B cell (primary cell): ENCODE measurements around the gene C17orf67. TPM values are rescaled to one million over a fixed set of nuclear protein-coding genes. Genes with fewer than 3 reads are reported as not detected.

Experiments
- ATAC-seq: fragments of 200-7000 bp; cut with Tn5 transposase; one replicate; pipeline ENCODE4 v1.10.0; 2021; ENCODE audit warnings: low read depth, mild to moderate bottlenecking, moderate number of reproducible peaks, moderate library complexity
- CTCF ChIA-PET: fragments of 350-600 bp; sonication (Branson Sonifier 250); formaldehyde crosslinking; loops from one replicate; lab custom pipeline; 2021; ENCODE audit warnings: antibody characterized with exemption, inconsistent platforms; lab: Charles Lee
- POLR2A ChIA-PET: fragments of 350-600 bp; sonication (Branson Sonifier 250); formaldehyde crosslinking; loops from one replicate; lab custom pipeline; 2021; ENCODE audit warnings: antibody characterized with exemption; lab: Charles Lee
- DNase-seq: peaks from one replicate; pipeline ENCODE4 v3.0.0; 2013
- H2AFZ ChIP-seq: 2 replicates; pipeline ENCODE4 v1.6.1; 2012; ENCODE audit warnings: mild to moderate bottlenecking, low read depth, low read length; ENCODE audit not compliant: insufficient read depth, poor library complexity, severe bottlenecking
- H3K27ac ChIP-seq, 2 donors: 1 replicate in 1 of 2; 2 replicates in 1 of 2; pipeline ENCODE4 v1.5.1; 2012 to 2013; ENCODE audit warnings: low read length in 2 of 2, mild to moderate bottlenecking in 2 of 2, moderate library complexity in 1 of 2
- H3K27me3 ChIP-seq, 4 experiments: fragments of 200-600 bp in 1 of 4; sonication (generic) in 1 of 4; replicated peaks in 1 of 4; 1 replicate in 2 of 4; 2 replicates in 2 of 4; pipeline versions ENCODE4 v1.6.1 to v1.7.0; 2013 to 2016; ENCODE audit warnings: low read length in 3 of 4, mild to moderate bottlenecking in 2 of 4, mixed read lengths in 1 of 4, moderate library complexity in 1 of 4; ENCODE audit not compliant: insufficient read depth in 4 of 4, control insufficient read depth in 3 of 4; ENCODE audit errors: control extremely low read depth in 1 of 4
- H3K36me3 ChIP-seq, 2 experiments: replicated peaks in 1 of 2; 1 replicate in 1 of 2; 2 replicates in 1 of 2; pipeline versions ENCODE4 v1.6.1 to v1.7.1; 2013; ENCODE audit warnings: low read length in 1 of 2; ENCODE audit not compliant: insufficient read depth in 2 of 2, control insufficient read depth in 1 of 2; ENCODE audit errors: control extremely low read depth in 1 of 2, extremely low read depth in 1 of 2
- H3K4me1 ChIP-seq, 2 donors: fragments of 200-600 bp in 1 of 2; sonication (generic) in 1 of 2; 1 replicate in 1 of 2; 2 replicates in 1 of 2; pipeline versions ENCODE4 v1.5.1 to v1.6.1; 2013 to 2017; ENCODE audit warnings: low read length in 2 of 2; ENCODE audit not compliant: control insufficient read depth in 2 of 2, insufficient read depth in 2 of 2
- H3K4me2 ChIP-seq: replicated peaks from 2 replicates; pipeline ENCODE3; 2012; ENCODE audit warnings: mild to moderate bottlenecking, low read depth, low read length; ENCODE audit not compliant: poor library complexity, severe bottlenecking
- H3K4me3 ChIP-seq, 5 experiments: fragments of 200-600 bp in 1 of 5; sonication (generic) in 1 of 5; 1 replicate in 3 of 5; 2 replicates in 2 of 5; pipeline versions ENCODE4 v1.5.1 to v1.7.0; 2011 to 2016; ENCODE audit warnings: low read length in 4 of 5, mild to moderate bottlenecking in 4 of 5, low read depth in 2 of 5, control low read depth in 1 of 5, moderate library complexity in 1 of 5; ENCODE audit not compliant: insufficient read depth in 1 of 5; ENCODE audit errors: control extremely low read depth in 1 of 5, extremely low read depth in 1 of 5
- H3K79me2 ChIP-seq: fragments of 200-600 bp; sonication (generic); one replicate; pipeline ENCODE4 v1.6.0; 2016; ENCODE audit warnings: low read length; ENCODE audit not compliant: control insufficient read depth, insufficient read depth
- H3K9ac ChIP-seq: fragments of 200-600 bp; sonication (generic); 2 replicates; pipeline ENCODE4 v1.6.1; 2017; ENCODE audit warnings: mild to moderate bottlenecking, low read length, moderate library complexity
- H3K9me3 ChIP-seq, 3 donors: one replicate each; pipeline versions ENCODE4 v1.6.1 to v1.7.1; 2013; ENCODE audit warnings: low read length in 2 of 3; ENCODE audit not compliant: control insufficient read depth in 2 of 3, insufficient read depth in 1 of 3; ENCODE audit errors: control extremely low read depth in 1 of 3
- H4K20me1 ChIP-seq: 2 replicates; pipeline ENCODE4 v1.6.0; 2012; ENCODE audit warnings: mild to moderate bottlenecking, low read length; ENCODE audit not compliant: insufficient read depth, control insufficient read depth, poor library complexity, severe bottlenecking
- H3K27ac Mint-ChIP-seq: one replicate; pipeline ENCODE4 v1.8.0; 2021; ENCODE audit warnings: mixed read lengths
- H3K27me3 Mint-ChIP-seq: one replicate; pipeline ENCODE4 v1.8.0; 2021; ENCODE audit warnings: mixed read lengths
- H3K4me1 Mint-ChIP-seq: one replicate; pipeline ENCODE4 v1.8.0; 2021; ENCODE audit warnings: mixed read lengths
- H3K4me3 Mint-ChIP-seq: one replicate; pipeline ENCODE4 v1.8.0; 2021; ENCODE audit warnings: mixed read lengths
- H3K9me3 Mint-ChIP-seq: one replicate; pipeline ENCODE4 v1.8.0; 2022; ENCODE audit warnings: mixed read lengths; ENCODE audit not compliant: insufficient read depth
- EZH2 ChIP-seq: IDR thresholded peaks from 2 replicates; pipeline ENCODE4 v1.6.1; 2012; ENCODE audit warnings: borderline replicate concordance, low read depth, mild to moderate bottlenecking, moderate library complexity, low read length; ENCODE audit not compliant: insufficient read depth, poor library complexity, severe bottlenecking
- WGBS: methylation state at CpG from one replicate; pipeline ENCODE4 v1.1.5; 2013; ENCODE audit warnings: missing lambda C conversion rate; ENCODE audit not compliant: insufficient coverage; 5-methylcytosine and 5-hydroxymethylcytosine counted together
- intact Hi-C: fragments of 100-400 bp; cut with micrococcal nuclease; formaldehyde crosslinking; loops from one replicate; pipeline ENCODE4 v1.10.0; 2022
- polyA plus RNA-seq: library from polyadenylated mRNA; depleted of rRNA; stranded (reverse); fragments of >200 nt; gene quantifications from 2 replicates; pipeline ENCODE4 v1.2.3, GENCODE V29; 2012
- total RNA-seq, 2 donors: library from RNA; stranded (reverse); fragments of 120-200 nt in 1 of 2; gene quantifications; 1 replicate in 1 of 2; 2 replicates in 1 of 2; pipeline versions ENCODE4 v1.2.3 to v1.2.4, GENCODE V29; 2013 to 2022
- TF ChIP-seq, protein P1 (sequence below): fragments of 200-600 bp; IDR thresholded peaks from one replicate; pipeline ENCODE4 v1.8.0; 2022; ENCODE audit warnings: antibody characterized with exemption, mild to moderate bottlenecking

C17orf67 gene
- total and polyA plus RNA-seq, 2 donors (not counting 1 experiment from before 2014, with no cell fraction given): 5.0 to 10.0 TPM

DNA sequence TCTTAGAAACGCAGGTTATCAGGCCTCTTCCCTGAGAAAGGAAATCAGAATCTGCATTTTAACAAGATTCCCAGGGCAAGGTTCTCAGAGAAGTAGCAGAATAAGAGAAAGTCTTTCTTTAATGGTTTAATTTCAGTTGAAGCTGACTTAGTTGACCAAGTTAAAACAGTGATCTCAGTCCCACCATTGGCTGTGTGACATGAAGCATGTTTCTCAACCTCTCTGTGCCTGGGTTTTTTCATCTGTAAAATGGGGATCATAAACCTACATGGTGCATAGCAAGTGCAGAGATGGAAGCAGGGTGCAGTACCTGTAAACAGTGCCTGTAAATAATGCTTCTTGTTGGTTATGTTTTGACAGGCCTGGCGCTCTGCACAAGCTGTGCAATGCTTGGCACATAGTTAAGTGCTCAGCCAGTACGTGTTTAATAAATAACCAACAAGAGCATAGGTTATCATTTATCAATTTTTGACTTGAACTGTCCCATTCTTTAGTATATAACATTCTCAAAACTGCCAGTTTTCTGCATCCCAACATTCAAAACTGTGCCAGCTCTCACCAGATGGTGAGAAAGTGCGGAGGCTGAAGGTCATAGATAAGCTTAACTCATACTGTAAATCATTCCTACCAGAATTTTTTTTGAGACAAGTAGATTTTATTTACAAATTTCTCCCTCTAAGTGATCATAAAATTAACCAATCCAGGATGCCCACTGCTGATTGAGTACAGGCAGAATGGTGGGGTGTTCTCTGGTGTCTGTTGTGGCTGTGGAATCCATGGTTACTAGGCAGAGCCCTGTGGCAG, 6.9 kb downstream of the C17orf67 start:
- intact Hi-C loops: no loop called here
- Histone ChIP-seq H3K36me3 (peaks cover 0 to 11% of the 10 kb centered on the region in 2 experiments), H3K27me3 (no peaks in the 10 kb centered on the region), H3K4me3 (no peak overlapping the region), H3K4me2 (no peak overlapping the region), H4K20me1 (peaks cover 19% of the 10 kb centered on the region), H3K27ac (no peak overlapping the region), H3K9ac (no peak overlapping the region), H3K79me2 (peaks cover 48% of the 10 kb centered on the region), H2AFZ (no peak overlapping the region), H3K4me1 (peaks cover 2 to 3% of the 10 kb centered on the region in 2 donors), H3K9me3 (no peaks in the 10 kb centered on the region)
- ChIA-PET CTCF (no interaction called here), POLR2A (no interaction called here)
- Mint-ChIP-seq H3K27me3 (no peaks in the 10 kb centered on the region), H3K9me3 (no peaks in the 10 kb centered on the region), H3K4me1 (peaks cover 15% of the 10 kb centered on the region), H3K27ac (no peak overlapping the region), H3K4me3 (no peak overlapping the region)
- no peak for TF ChIP-seq EZH2
- TF ChIP-seq, protein P1, sequence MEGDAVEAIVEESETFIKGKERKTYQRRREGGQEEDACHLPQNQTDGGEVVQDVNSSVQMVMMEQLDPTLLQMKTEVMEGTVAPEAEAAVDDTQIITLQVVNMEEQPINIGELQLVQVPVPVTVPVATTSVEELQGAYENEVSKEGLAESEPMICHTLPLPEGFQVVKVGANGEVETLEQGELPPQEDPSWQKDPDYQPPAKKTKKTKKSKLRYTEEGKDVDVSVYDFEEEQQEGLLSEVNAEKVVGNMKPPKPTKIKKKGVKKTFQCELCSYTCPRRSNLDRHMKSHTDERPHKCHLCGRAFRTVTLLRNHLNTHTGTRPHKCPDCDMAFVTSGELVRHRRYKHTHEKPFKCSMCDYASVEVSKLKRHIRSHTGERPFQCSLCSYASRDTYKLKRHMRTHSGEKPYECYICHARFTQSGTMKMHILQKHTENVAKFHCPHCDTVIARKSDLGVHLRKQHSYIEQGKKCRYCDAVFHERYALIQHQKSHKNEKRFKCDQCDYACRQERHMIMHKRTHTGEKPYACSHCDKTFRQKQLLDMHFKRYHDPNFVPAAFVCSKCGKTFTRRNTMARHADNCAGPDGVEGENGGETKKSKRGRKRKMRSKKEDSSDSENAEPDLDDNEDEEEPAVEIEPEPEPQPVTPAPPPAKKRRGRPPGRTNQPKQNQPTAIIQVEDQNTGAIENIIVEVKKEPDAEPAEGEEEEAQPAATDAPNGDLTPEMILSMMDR: no peak
- ATAC-seq (no peak), DNase-seq (no peak)
- WGBS: 100% methylated on average over 2 of the region's 4 CpGs

DNA sequence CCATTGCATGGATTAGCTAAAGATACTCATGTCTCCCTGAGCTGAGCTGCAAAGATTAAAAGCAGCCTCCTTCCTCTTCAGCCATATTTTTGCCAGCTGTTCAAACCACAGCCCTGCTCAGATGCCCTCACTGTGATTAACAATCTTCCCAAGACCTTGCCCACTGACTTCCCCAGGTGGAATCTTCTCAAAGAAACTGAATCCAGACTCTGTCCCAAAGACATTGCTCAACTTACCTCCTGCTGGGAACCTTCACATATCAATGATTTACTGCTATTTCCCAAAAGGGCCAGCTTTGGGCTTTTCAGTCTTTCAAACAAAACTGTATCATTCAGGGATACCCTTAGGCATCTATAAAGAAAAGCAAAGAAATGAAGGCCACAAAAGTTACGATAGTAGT, 9.2 kb downstream of the C17orf67 start:
- no peak overlapping the region for H3K4me3 Mint-ChIP-seq
- DNase-seq (no peak), ATAC-seq (no peak)
- no peak overlapping the region for H2AFZ ChIP-seq
- no peaks in the 10 kb centered on the region for H3K9me3 Mint-ChIP-seq
- WGBS: no CpG with 5 or more reads among the region's 1 CpG
- no peak overlapping the region for H3K4me3 ChIP-seq
- H3K27ac Mint-ChIP-seq: no peak overlapping the region
- intact Hi-C loops: no loop called here
- H3K36me3 ChIP-seq: peaks cover 0 to 7% of the 10 kb centered on the region in 2 experiments
- no peak for TF ChIP-seq EZH2
- TF ChIP-seq, protein P1: no peak
- no peak overlapping the region for H3K9ac ChIP-seq
- no peaks in the 10 kb centered on the region for H3K9me3 ChIP-seq
- H3K79me2 ChIP-seq: peaks cover 34% of the 10 kb centered on the region
- peaks cover 6% of the 10 kb centered on the region for H3K4me1 Mint-ChIP-seq
- H4K20me1 ChIP-seq: peaks cover 4% of the 10 kb centered on the region
- H3K4me2 ChIP-seq: no peak overlapping the region
- H3K4me1 ChIP-seq: peaks cover 2 to 4% of the 10 kb centered on the region in 2 donors
- ChIA-PET CTCF (interaction anchor here (0.6 to 1.9 kb wide), 3 partner anchors 8 to 115 kb away, joined by 3 to 7 read pairs (median 3); no protein-coding TSS in a partner anchor), POLR2A (no interaction called here)
- no peaks in the 10 kb centered on the region for H3K27me3 ChIP-seq
- H3K27ac ChIP-seq: no peak overlapping the region
- no peaks in the 10 kb centered on the region for H3K27me3 Mint-ChIP-seq
